Smooth muscle cell of the brain vasculature (primary cell): ENCODE data around the gene FOXL2.
A peak's percentile ranks its signal among the peaks of the same experiment; 100 is the strongest.
"Not testable (repeated sequence)": the region's sequence is repeated elsewhere in the genome, so short reads cannot be mapped to it uniquely, and the experiment has no call there.

Experiments used
- DNase-seq: peaks from one replicate; pipeline ENCODE4 v3.0.0-alpha.2; 2012; ENCODE audit warnings: low read depth, low spot score

FOXL2 gene

DNA sequence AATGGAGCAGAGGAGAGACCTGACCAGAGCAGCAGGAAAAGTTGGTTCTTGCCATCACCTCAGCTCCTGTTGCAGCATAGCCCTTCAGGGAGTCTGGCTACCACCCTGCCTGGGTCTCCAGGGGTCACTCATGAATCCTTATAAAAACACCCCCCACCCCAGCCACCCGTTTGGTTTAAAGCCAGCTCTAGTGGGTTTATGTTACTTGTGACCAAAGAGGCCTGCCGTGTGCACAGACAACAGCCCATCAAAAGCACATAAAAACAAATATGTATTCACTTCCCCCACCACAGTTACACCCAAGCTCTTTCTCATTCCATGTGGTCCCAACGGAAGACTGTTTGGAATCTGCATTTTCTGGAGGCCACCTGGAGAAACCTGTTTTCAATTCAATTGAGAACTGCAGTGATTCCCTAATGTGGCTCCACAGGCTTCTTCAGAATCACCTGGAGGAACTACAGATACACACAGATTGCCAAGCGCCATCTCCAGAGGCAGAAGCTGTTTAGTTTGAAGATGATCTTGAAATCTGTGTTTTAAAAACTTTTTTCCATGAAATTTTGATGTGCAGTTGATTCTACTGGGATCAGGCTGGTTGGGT, 13.8 kb downstream of the FOXL2 start:
- DNase-seq = no peak

DNA sequence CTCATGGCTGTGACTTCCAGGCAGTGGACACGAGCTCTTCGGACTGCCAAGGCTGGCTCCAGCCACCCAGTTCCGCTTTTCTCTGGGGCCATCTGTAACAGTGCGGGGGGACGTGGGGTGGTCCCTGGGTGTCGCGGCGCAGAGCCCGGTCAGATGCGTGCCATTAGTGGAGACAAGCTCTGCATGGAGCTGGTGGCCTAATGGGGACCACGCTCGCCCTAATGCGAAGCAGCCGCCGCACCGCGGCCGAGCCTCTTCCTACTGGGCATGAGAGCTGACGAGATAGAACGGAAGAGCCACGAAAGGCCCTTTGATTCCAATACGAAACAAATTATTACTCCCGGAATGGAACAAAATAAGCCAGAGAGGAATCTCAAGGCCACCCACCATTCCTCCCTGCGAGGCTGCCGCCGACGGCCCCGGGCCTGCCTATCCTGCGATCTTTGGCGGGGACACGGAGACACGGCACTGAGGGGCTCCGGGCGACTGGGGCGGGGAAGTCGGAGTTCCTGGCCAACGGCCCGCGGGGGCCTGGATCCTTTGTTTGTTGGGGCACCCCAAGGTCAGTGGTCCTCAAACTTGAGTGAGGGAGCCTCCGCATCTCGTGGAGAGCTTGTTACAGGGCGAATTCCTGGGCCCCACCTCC, 18.1 kb downstream of the FOXL2 start:
- no peak for DNase-seq

GRCh38 chr3:138923531-138923994, 23.4 kb downstream of the FOXL2 start:
- DNase-seq = peak; percentile 81

DNA sequence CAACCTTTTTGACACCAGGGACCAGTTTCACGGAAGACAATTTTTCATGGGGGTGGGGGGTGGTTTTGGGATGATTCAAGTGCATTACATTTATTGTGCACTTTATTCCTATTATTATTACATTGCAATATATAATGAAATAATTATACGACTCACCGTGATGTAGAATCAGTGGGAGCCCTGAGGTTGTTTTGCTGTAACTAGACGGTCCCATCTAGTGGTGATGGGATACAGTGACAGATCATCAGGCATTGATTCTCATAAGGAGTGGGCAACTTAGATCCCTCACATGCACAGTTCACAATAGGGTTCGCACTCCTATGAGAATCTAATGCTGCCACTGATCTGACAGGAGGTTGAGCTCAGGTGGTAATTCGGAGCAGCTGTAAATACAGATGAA, 24.5 kb downstream of the FOXL2 start:
- not testable (repeated sequence) for DNase-seq

DNA sequence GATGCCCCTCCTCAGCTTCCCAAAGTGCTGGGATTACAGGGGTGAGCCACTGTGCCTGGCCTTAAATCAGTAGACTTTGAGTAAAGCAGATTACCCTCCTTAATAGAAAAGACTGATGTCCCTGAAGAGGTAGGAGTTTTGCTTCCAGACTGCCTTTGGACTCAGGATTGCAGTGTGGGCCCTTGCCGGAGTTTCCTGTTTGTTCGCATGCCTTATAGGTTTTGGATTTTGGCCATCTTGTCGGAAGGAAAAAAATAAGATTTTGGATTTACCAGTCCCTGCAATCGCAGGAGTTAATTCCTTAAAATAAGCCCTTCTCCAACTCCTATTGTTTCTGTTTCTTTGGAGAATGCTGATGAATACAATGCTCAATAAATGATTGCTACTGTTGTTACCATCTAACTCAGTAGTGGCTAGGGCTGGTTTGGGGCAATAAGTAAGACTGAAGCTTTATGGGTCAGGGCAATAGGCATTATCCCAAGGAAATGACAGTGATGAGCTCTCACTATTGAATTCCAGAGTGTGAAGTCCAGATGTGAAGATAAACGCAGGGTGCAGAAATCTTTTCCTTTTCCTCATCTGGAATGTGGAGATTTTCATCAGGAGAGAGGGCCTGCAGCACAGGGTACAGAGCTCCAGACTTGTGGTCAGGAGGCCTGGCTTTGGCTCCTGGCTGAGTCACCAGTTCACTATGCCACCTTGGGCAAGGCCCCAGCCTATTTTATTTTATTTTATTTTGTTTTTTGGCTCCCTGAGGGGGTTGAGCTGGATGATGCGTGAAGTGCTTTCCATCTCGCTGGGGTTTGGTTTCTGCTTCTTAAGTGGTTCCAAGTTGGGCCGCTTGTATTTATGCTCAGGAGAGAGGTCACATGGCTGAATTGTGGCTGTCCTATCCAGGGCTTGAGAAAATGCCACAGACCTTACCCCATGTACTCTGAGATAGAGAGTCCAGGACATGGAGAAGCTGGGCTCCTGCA, 25.3 kb downstream of the FOXL2 start:
- DNase-seq = no peak

DNA sequence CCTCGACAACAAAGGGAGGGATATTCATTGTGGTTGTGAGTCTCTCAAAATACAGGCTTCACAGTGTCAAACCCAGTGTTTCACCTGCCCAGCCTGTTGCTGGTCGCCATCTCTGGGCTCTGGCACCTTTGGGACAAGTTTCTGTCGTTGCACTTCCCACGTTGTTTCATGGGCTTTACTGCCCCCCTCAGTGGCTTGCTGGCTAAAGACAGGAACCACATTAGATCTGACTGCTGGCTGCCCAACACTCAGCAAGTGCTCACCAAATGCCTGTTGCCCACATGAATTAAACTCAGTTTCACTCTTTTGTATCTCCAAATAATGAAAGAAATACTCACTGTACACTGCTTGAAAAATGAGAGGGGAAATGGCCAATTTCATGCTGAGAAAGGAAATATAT, 27.6 kb downstream of the FOXL2 start:
- no peak for DNase-seq

GRCh38 chr3:138916824-138917223, 30.1 kb downstream of the FOXL2 start:
- no peak for DNase-seq

DNA sequence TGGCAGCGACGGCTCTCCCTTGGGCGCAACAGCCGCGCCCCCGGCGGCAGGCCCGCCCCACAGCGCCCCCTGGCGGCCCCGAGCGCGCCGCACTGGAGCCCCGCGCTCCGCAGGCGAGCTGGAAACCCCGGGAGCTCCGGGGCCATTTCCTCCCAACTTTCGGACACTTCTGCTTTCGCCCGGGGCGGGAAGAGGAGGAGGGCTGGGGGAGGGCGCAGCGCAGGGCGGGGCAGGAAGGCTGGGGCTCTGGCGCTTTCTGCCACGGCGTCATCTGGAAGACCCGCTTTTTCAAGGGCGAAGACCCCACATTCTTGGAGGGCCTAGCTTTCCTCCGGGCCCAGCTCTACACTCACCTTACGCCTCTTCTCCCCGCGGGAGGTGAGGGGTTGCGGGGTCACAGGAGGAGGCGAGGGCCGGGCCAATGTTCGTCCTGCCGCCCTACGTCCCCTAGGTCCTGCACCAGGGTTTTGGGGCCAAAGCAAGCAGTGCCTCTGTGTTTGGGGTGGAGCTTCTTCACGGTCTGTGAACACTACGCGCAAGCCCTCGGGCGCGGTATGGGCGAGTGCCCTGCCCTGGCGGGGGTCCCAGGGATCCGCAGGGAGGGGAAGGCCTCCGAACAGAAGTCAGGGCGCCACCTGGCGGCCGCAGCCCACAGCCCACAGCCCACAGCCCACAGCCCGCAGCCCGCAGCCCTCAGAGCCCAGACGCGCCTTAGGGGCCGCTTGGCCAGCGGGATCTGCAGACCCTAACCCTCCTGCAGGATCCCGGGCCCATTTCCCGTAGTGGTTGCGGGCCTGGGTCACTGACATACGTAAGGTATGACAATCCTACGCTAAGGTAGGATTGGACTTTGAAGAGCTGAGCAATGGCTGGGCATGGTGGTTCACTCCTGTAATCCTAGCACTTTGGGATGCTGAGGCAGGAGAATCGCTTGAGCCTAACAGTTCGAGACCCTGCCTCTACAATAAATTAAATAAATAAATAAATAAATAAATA, 31.1 kb downstream of the FOXL2 start:
- DNase-seq = peak; percentile 76

- peak; percentile 23 for DNase-seq
These were observed 32.0 kb downstream of the FOXL2 start for GRCh38 chr3:138914870-138915502.

DNA sequence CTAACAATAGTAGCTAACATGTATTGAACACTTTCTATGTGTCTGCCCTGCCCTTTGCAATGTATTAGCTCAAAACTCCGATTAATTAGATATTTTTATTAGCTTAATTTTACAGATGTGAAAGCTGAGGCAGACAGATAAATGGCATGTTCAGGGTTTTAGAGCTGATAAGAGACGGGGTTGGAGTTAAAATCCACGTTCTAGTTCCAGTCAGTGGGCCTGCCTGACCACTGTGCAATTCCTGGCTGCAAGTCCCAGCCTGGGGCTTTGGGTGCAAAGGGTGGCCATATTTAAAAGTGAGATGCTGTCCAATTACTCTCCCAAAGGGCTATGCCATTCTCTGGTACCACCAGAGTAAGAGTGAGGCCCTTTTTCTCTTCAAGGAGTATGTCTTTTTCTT, 33.2 kb downstream of the FOXL2 start:
- no peak for DNase-seq

DNA sequence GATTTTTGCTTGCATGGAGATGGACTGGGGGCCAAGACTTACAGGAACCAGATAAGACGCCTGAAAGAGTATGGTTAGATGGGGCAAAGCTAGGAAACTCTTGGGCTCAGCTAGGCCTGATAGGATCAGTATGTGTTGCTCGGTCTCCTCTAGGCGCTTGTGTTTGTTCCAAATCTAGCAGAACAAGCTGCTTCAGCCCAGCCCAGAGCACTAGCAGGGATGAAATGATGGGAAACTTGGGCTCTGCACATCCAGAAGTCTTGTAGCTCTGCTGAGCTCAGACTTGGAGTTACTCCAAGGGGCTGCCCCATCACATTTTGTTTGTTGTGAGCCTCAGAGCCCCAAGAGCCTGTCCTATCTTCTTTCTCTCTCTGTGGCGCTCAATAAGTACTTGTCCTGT, 34.7 kb downstream of the FOXL2 start:
- DNase-seq = no peak

DNA sequence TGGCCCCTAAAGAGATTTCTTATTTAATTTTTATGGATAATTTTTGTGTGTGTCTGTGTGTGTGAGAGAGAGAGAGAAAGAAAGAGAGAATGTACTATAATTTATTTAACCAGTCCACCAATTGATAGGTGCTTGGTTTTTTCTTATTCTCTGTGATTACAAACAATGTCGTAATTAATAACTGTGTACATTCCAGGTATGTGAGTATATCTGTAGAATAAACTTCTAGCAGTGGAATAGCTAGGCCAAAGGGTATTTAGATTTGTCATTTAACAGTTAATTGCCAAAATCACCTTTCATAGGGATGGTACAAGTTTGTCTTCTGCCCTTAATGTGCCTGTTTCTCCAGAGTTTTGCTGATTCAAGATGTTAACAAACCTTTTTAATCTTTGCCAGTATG, 35.3 kb downstream of the FOXL2 start:
- DNase-seq = no peak

DNA sequence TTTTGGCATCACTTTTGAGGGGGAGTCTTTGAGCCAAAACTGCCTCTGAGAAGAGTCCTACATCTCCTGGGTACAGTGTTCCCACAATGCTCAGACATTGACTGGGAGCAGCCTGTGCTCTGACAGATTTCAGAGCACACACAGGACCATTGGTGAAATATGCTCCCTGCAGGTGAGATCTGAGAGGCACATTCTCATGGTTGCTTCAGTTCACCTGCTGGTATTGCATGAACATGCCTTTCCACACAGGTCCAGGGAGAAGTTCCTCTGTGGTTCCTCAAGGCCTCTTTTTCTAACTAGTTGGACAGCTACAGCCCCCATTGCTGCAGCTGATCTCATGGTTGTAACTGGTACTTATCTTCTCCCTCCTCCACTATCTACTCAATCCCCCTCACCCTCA, 37.0 kb downstream of the FOXL2 start:
- no peak for DNase-seq

- DNase-seq = no peak
These were observed 38.1 kb downstream of the FOXL2 start for GRCh38 chr3:138908846-138909245.

DNA sequence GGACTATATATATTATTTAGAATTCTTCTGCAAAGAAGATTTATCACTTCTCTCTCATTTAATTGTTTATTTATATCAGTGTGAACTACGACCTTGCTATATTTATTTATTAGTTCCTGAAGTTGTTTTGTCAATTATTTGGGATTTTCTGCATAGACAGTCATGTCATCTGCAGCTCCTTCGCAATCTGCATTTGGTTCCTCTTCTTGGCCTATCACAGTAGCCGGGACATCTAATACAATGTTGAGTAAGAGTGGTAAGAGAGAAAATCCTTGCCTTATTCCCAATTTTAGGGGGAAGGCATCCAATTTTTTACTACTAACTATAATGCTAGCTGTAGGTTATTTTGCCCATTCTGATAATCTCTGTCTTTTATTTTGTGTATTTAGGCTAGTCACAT, 39.4 kb downstream of the FOXL2 start:
- DNase-seq = no peak

DNA sequence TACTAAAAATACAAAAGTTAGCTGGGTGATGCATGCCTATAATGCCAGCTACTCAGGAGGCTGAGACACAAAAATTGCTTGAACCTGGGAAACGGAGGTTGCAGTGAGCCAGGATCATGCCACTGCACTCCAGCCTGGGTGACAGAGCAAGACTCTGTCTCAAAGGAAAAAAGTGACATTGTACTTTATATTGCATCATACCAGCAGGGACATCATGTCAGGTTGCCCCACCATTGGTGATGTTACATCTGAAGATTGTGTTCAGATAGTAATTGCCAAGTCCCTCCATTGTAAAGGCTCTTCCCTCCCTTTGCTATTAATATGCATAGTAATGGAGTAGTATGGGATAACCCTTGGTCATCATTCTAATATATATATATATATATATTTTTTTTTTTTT, 44.8 kb downstream of the FOXL2 start:
- DNase-seq = no peak

DNA sequence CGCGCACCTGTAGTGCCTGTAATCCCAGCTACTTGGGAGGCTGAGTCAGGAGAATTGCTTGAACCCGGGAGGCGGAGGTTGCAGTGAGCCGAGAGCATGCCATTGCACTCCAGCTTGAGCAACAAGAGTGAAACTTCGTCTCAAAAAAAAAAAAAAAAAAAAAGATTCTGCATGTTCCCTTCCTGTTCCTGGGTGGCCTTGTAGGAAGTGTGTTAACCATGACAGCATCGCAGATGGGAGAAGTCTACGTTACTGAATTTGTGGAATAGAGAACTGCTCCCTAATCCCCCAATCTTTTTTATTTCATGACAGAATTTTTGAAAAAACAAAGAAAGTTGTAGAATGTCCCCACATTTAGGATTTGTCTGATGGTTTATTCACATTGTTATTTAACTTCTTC, 45.4 kb downstream of the FOXL2 start:
- no peak for DNase-seq

- DNase-seq = no peak
These were observed 47.5 kb downstream of the FOXL2 start for GRCh38 chr3:138899351-138899991.

GRCh38 chr3:138898708-138899107, 48.2 kb downstream of the FOXL2 start:
- no peak for DNase-seq

DNA sequence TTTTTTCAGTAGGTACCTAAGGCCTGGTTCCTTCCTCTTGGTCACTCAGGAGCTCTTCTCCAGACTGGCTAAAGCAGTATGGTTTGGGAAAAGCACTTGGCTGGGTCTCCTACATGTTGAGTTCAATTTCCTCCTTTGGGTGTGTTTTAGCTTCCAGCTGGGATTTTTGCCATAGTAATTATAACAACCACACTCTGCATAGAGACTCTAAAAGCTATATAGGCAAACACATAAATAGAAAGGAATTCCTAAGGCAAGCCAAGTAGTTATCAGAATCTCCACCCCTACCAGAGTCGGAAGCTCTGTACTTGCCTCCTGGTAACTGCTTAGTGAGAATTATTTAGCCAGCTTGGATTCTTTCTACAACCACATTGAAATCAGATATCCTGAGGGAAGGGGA, 48.6 kb downstream of the FOXL2 start:
- DNase-seq = no peak
